ENCODE data around the gene ETF1.

DNA sequence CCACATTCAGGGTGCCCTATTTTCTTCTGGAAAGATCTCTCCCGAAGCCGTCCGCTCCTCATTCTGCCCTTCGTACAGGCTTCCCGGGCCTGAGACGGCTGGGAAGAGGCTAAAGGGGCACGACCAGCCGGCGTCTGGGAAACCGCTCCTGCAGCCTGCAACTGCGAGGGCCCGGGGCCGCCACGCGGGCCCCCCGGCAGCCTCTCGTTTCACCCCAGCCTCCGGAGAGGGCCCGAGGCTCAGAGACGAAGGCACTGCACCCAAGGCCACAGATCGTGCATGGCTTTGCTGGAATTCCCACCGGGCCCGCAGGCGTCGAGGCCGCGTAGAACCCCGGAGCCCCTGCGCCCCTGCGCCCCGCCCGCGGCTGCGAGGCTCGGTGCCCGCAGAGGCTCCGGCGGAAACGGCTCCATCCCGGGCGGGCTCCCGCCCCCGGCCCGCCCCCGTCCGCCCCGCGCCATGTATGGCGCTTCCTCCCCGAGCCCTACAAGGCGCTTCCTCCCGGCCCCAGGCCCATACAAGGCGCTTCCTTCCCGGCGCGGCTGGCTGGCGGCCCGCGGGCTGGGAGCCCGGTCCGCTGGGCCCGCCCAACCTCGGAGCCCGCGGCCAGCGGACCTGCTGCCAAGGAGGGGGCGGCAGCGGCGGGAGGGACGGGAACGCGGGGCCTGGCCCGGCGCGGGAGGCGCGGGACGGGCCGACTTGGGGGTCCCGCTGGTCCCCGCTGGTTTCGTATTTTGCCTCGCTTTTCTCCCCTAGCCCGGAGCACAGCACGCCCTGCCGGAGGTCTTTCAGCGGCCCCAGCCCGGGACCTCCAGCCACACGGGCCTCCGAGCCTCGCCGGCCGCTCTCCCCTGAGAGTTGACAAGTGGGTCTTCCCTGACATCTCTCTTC is 51.1 kb downstream of the ETF1 start:
- TF ChIP-seq, protein P1, sequence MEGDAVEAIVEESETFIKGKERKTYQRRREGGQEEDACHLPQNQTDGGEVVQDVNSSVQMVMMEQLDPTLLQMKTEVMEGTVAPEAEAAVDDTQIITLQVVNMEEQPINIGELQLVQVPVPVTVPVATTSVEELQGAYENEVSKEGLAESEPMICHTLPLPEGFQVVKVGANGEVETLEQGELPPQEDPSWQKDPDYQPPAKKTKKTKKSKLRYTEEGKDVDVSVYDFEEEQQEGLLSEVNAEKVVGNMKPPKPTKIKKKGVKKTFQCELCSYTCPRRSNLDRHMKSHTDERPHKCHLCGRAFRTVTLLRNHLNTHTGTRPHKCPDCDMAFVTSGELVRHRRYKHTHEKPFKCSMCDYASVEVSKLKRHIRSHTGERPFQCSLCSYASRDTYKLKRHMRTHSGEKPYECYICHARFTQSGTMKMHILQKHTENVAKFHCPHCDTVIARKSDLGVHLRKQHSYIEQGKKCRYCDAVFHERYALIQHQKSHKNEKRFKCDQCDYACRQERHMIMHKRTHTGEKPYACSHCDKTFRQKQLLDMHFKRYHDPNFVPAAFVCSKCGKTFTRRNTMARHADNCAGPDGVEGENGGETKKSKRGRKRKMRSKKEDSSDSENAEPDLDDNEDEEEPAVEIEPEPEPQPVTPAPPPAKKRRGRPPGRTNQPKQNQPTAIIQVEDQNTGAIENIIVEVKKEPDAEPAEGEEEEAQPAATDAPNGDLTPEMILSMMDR (IDR thresholded peaks at IDR 0.05) = no peak
- no peak for TF ChIP-seq POLR2A (IDR thresholded peaks at IDR 0.05)
